Activated CD8-positive, alpha-beta memory T cell treated with anti-CD3 and anti-CD28 coated beads, Interleukin-2, amount 50 U/mL, for 24 hours (primary cell): ENCODE measurements around the gene HEATR3.

Experiments used
- DNase-seq: peaks from one replicate; pipeline ENCODE4 v3.0.0-alpha.2; 2020; ENCODE audit errors: extremely low read depth

HEATR3 gene

GRCh38 chr16:50152807-50153595 is 87.2 kb downstream of the HEATR3 start, which contains the start of gene TENT4B:
TSS of gene TENT4B (plus strand) at chr16:50153306. CDS start at chr16:50153622, 316 bp downstream.
- DNase-seq: peak; percentile 61

- no peak for DNase-seq
Measured at GRCh38 chr16:50153596-50154419, 88.0 kb downstream of the HEATR3 start.

DNA sequence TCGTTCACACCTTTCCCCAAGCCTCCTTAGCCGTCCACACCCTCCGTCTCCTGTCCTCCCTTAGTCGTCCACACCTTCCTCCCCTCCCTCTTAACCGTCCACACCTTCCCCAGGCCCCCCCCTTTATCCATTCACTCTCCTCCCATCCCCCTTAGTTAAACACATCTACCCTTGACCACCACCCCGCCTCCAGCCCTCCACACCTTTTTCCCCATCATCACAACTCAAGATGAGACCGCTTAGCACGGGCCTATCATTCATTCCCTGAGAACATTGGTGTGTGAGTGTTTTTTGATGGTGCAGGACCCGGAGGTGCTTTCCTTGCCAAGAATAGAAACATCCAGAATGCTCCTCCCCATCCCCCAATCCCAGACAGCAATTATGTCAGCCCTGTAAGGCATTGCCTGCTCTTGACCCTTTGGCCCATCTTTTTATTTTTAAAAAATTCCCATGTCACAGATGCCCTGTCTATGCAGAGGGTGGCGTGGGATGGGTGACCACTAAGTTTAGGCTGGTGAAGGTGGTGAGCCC is 88.7 kb downstream of the HEATR3 start:
- DNase-seq: no peak

GRCh38 chr16:50155925-50156324 is 90.2 kb downstream of the HEATR3 start:
- no peak for DNase-seq
